ENCODE measurements around the gene DPH2. TPM values are rescaled to one million over a fixed set of nuclear protein-coding genes. Genes with fewer than 3 reads are reported as not detected.

Gene DPH2
- polyA plus RNA-seq, 2 of the 4 experiments (the other 2 are of a cell fraction), result 38.8 to 41.7 TPM

GRCh38 chr1:43933386-43934100, 36.3 kb upstream of the DPH2 start, which contains the start of gene ARTN:
ARTN (plus strand) TSS chr1:43933801; CDS start chr1:43935657, 1,856 bp downstream.
- Histone ChIP-seq H3K4me2 (no peak within 1 kb of the TSS), H3K27ac (peak within 1 kb of the TSS; percentile 17 to 92; a peak in 4 of 6 replicates), H3K9me3 (no peaks in the 10 kb centered on the region), H3K4me3 (no peak within 1 kb of the TSS), H3K4me1 (peaks cover 61% of the 10 kb centered on the region)
- no peak for TF ChIP-seq CTCF (IDR thresholded peaks at IDR 0.05)
- TF ChIP-seq FOXS1 (CRISPR knock-in tag; IDR thresholded peaks at IDR 0.05), result no peak
- TF ChIP-seq MAFK (IDR thresholded peaks at IDR 0.05; ENCODE audit: partially characterized antibody), result no peak
- TF ChIP-seq PBX3 (IDR thresholded peaks at IDR 0.05), result no peak
- DNase-seq (ENCODE audit: low read depth in 1 of 2, low spot score in 1 of 2) (no peak), FAIRE-seq (no peak), ATAC-seq (no peak)
- 90% methylated on average over 18 of the region's 42 CpGs for WGBS (ENCODE audit: missing lambda C conversion rate)
- ChIA-PET CTCF (interaction anchor here (0.8 to 16.9 kb wide), 15 partner anchors 9 to 707 kb away, joined by 3 to 243 read pairs (median 10); partner anchors contain the start of gene IPO13), POLR2A (interaction anchor here (0.5 kb wide), 1 partner anchor 771 kb away, joined by 5 read pairs; no protein-coding TSS in a partner anchor)

- ATAC-seq (peak; percentile 32 to 76; a peak in 4 of 6 replicates), FAIRE-seq (no peak), DNase-seq (ENCODE audit: low read depth in 1 of 2, low spot score in 1 of 2) (peak; percentile 51 to 60)
- 58% methylated on average over 7 of the region's 13 CpGs for WGBS (ENCODE audit: missing lambda C conversion rate)
- no peak overlapping the region for H3K4me3 ChIP-seq
- H3K9me3 ChIP-seq, result no peaks in the 10 kb centered on the region
- peak overlapping the region in 1 of 2 experiments; percentile 92; a peak in 4 of 6 replicates for H3K27ac ChIP-seq
- ChIA-PET POLR2A (interaction anchor here (0.5 to 0.6 kb wide), 2 partner anchors 413 to 771 kb away, joined by 3 to 5 read pairs; no protein-coding TSS in a partner anchor), CTCF (interaction anchor here (0.6 to 16.9 kb wide), 46 partner anchors 9 to 707 kb away, joined by 3 to 243 read pairs (median 4); partner anchors contain the start of gene IPO13)
- peaks cover 54% of the 10 kb centered on the region for H3K4me1 ChIP-seq
- H3K4me2 ChIP-seq, result no peak overlapping the region
- TF ChIP-seq TFCP2L1 (CRISPR knock-in tag; IDR thresholded peaks at IDR 0.05) (no peak), HOXA7 (CRISPR knock-in tag; IDR thresholded peaks at IDR 0.05) (no peak), EHMT2 (IDR thresholded peaks at IDR 0.05; ENCODE audit: low read depth) (no peak), CTCF (IDR thresholded peaks at IDR 0.05) (peak; percentile 63), HDAC2 (IDR thresholded peaks at IDR 0.05) (no peak), RAD21 (conservative IDR thresholded peaks at IDR 0.05 in 1 of 2, IDR thresholded peaks at IDR 0.05 in 1 of 2) (peak; percentile 74 to 81), JUN (IDR thresholded peaks at IDR 0.05) (no peak), SMC3 (IDR thresholded peaks at IDR 0.05) (peak; percentile 76), SREBF2 (IDR thresholded peaks at IDR 0.05) (no peak), RFX5 (IDR thresholded peaks at IDR 0.05) (no peak), BHLHE40 (IDR thresholded peaks at IDR 0.05; ENCODE audit: low read depth, low read length) (no peak), TP53 (CRISPR knock-in tag; IDR thresholded peaks at IDR 0.05) (no peak), MAFK (IDR thresholded peaks at IDR 0.05; ENCODE audit: partially characterized antibody) (no peak), POLR2A (IDR thresholded peaks at IDR 0.05; ENCODE audit: low read length) (no peak)
These were observed 35.5 kb upstream of the DPH2 start for GRCh38 chr1:43934101-43934985.
